HCT116 (cell line): Measurements from ENCODE around the gene IL18BP. TPM values are rescaled to one million over a fixed set of nuclear protein-coding genes. Genes with fewer than 3 reads are reported as not detected.

Experiments
- ATAC-seq: fragments of 200-7000 bp; cut with Tn5 transposase; 2 replicates; pipeline ENCODE4 v1.9.1; 2020; ENCODE audit warnings: mild to moderate bottlenecking, moderate library complexity
- BruUV-seq: library from RNA; stranded (reverse); fragments of 400-500 nt; replicated peaks from 2 replicates; lab custom pipeline; 2021; lab: Mats Ljungman, UMichigan
- CTCF ChIA-PET: fragments of 300-600 bp; sonication (Branson Sonifier 250); formaldehyde crosslinking; loops from one replicate; lab custom pipeline; 2021; ENCODE audit warnings: antibody characterized with exemption; lab: Charles Lee
- POLR2A ChIA-PET: fragments of 300-600, 350-600 bp; sonication (Branson Sonifier 250); formaldehyde crosslinking; loops from one replicate; lab custom pipeline; 2021; ENCODE audit warnings: antibody characterized with exemption; lab: Charles Lee
- RAD21 ChIA-PET, 2 experiments: fragments of 300-600 bp; sonication (Branson Sonifier 250); formaldehyde crosslinking; loops; one replicate each; lab custom pipeline; 2023; ENCODE audit warnings: low total read pairs in 2 of 2; ENCODE audit not compliant: uncharacterized antibody in 2 of 2, unreplicated experiment in 2 of 2, low non-redundant PET in 1 of 2; lab: Charles Lee
- DNase-seq: peaks from one replicate; pipeline ENCODE4 v3.0.0-alpha.2; 2010; ENCODE audit warnings: low read depth, low spot score
- H2AFZ ChIP-seq: fragments of 200-600 bp; shearing (Covaris generic), sonication (generic); 2 replicates; pipeline ENCODE4 v1.6.1; 2017; ENCODE audit warnings: low read depth, mixed run types, mixed read lengths, antibody characterized with exemption, low read length; ENCODE audit not compliant: poor library complexity, severe bottlenecking
- H3K27ac ChIP-seq: 2 replicates; pipeline ENCODE4 v1.5.1; 2012; ENCODE audit warnings: low read depth, low read length
- H3K27me3 ChIP-seq: fragments of 200-600 bp; sonication (generic); 2 replicates; pipeline ENCODE4 v1.6.1; 2016; ENCODE audit warnings: mixed run types, low read length, mixed read lengths; ENCODE audit not compliant: insufficient read depth
- H3K36me3 ChIP-seq, 2 experiments: fragments of 200-500 bp in 1 of 2; fragments of 200-600 bp in 1 of 2; sonication (Bioruptor generic) in 1 of 2; sonication (generic) in 1 of 2; 2 replicates each; pipeline versions ENCODE4 v1.5.1 to v1.6.1; 2014 to 2016; ENCODE audit warnings: low read length in 2 of 2, inconsistent platforms in 1 of 2, mixed read lengths in 1 of 2, mixed run types in 1 of 2; ENCODE audit not compliant: insufficient read depth in 2 of 2, control insufficient read depth in 1 of 2
- H3K4me1 ChIP-seq, 2 experiments: fragments of 200-600 bp in 1 of 2; sonication (generic) in 1 of 2; 2 replicates each; pipeline versions ENCODE4 v1.5.1 to v1.6.1; 2012 to 2017; ENCODE audit warnings: low read length in 2 of 2, inconsistent platforms in 1 of 2, mild to moderate bottlenecking in 1 of 2, mixed read lengths in 1 of 2, mixed run types in 1 of 2, moderate library complexity in 1 of 2; ENCODE audit not compliant: insufficient read depth in 2 of 2, control insufficient read depth in 1 of 2
- H3K4me2 ChIP-seq: fragments of 200-600 bp; sonication (generic); 2 replicates; pipeline ENCODE4 v1.6.1; 2017; ENCODE audit warnings: mixed run types, low read length, mixed read lengths
- H3K4me3 ChIP-seq, 2 experiments: fragments of 200-600 bp in 1 of 2; sonication (generic) in 1 of 2; replicated peaks in 1 of 2; 2 replicates each; pipeline ENCODE4 v1.5.1; 2011 to 2016; ENCODE audit warnings: low read length in 2 of 2, control low read depth in 1 of 2, low read depth in 1 of 2, mild to moderate bottlenecking in 1 of 2, mixed read lengths in 1 of 2, mixed run types in 1 of 2
- H3K79me2 ChIP-seq: fragments of 200-600 bp; sonication (generic); 2 replicates; pipeline ENCODE4 v1.6.1; 2017; ENCODE audit warnings: mild to moderate bottlenecking, mixed run types, low read length, moderate library complexity, mixed read lengths; ENCODE audit not compliant: insufficient read depth
- H3K9ac ChIP-seq: fragments of 200-600 bp; sonication (generic); 2 replicates; pipeline ENCODE4 v1.6.1; 2016; ENCODE audit warnings: low read length, mixed read lengths
- H3K9me2 ChIP-seq: fragments of 200-600 bp; sonication (generic), shearing (Covaris generic); 2 replicates; pipeline ENCODE4 v1.6.1; 2017; ENCODE audit warnings: mixed run types, mild to moderate bottlenecking, moderate library complexity; ENCODE audit not compliant: insufficient read depth
- H3K9me3 ChIP-seq, 2 experiments: fragments of 200-500 bp in 1 of 2; fragments of 200-600 bp in 1 of 2; sonication (Bioruptor generic) in 1 of 2; sonication (generic) in 1 of 2; 2 replicates each; pipeline ENCODE4 v1.6.1; 2014 to 2017; ENCODE audit warnings: low read length in 2 of 2, mixed read lengths in 2 of 2, inconsistent platforms in 1 of 2, low read depth in 1 of 2, mild to moderate bottlenecking in 1 of 2, mixed run types in 1 of 2, moderate library complexity in 1 of 2; ENCODE audit not compliant: control insufficient read depth in 1 of 2, insufficient read depth in 1 of 2
- H4K20me1 ChIP-seq: fragments of 200-600 bp; sonication (generic), shearing (Covaris generic); 2 replicates; pipeline ENCODE4 v1.6.1; 2017; ENCODE audit warnings: mixed run types, mild to moderate bottlenecking, moderate library complexity; ENCODE audit not compliant: insufficient read depth
- CEBPB ChIP-seq: IDR thresholded peaks from 2 replicates; pipeline ENCODE4 v1.6.1; 2012; ENCODE audit warnings: low read depth
- EGR1 ChIP-seq: IDR thresholded peaks from 2 replicates; pipeline ENCODE4 v1.6.1; 2012; ENCODE audit warnings: low read depth
- EZH2phosphoT487 ChIP-seq: fragments of 200-600 bp; IDR thresholded peaks from 2 replicates; pipeline ENCODE4 v1.6.1; 2018; ENCODE audit warnings: antibody characterized with exemption, borderline replicate concordance
- POLR2A ChIP-seq: IDR thresholded peaks from 2 replicates; pipeline ENCODE4 v1.7.0; 2011; ENCODE audit warnings: borderline replicate concordance; ENCODE audit not compliant: insufficient read depth, insufficient read length; ENCODE audit errors: extremely low read depth
- POLR2AphosphoS5 ChIP-seq: IDR thresholded peaks from 2 replicates; pipeline ENCODE4 v1.6.1; 2011; ENCODE audit warnings: mild to moderate bottlenecking, low read depth, low read length, moderate library complexity
- SIN3A ChIP-seq: IDR thresholded peaks from 2 replicates; pipeline ENCODE4 v1.6.1; 2012; ENCODE audit warnings: low read depth
- TCF7L2 ChIP-seq: IDR thresholded peaks from 2 replicates; pipeline ENCODE4 v1.7.0; 2011; ENCODE audit warnings: borderline replicate concordance, inconsistent platforms; ENCODE audit not compliant: insufficient read depth, insufficient read length; ENCODE audit errors: extremely low read depth
- YY1 ChIP-seq: IDR thresholded peaks from 2 replicates; pipeline ENCODE4 v1.6.1; 2011; ENCODE audit warnings: low read length, low read depth, moderate library complexity, mild to moderate bottlenecking; ENCODE audit not compliant: insufficient replicate concordance; ENCODE audit errors: extremely low read depth
- intact Hi-C: fragments of 100-400 bp; cut with micrococcal nuclease; formaldehyde crosslinking; loops from 2 replicates; pipeline ENCODE4 v1.10.0; 2022
- total RNA-seq: library from RNA; stranded (reverse); gene quantifications from one replicate; pipeline ENCODE4 v1.2.1, GENCODE V29; 2021; ENCODE audit not compliant: unreplicated experiment
- TF ChIP-seq, protein P1 (sequence below): IDR thresholded peaks from 2 replicates; pipeline ENCODE4 v1.6.1; 2011; ENCODE audit warnings: mild to moderate bottlenecking, low read length, moderate library complexity; ENCODE audit not compliant: insufficient replicate concordance; ENCODE audit errors: extremely low read depth
- TF ChIP-seq, protein P2 (sequence below): IDR thresholded peaks from 2 replicates; pipeline ENCODE4 v1.6.1; 2012

IL18BP gene
- total RNA-seq, 1 experiment from 2014 or later: 9.8 TPM

DNA sequence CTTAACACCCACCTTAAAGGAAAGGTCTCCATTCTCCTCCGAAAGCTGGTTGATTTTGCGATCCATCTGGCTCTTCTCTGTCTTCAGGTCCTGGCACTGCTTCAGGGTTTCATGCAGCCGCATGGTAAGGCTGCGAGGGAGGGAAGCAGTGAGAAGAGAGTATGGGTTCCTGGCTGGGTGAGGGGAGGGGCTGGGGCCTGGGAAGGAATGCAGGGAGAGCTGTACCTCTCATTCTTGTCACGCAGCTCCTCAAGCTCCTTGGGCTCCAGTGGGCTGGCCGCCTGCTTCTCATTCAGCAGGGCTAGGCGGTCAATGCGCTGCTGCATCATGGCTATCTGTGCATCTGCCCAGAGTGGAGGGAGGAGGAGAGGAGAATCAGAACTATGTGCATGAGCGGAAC is 19.5 kb downstream of the IL18BP start:
- Histone ChIP-seq H3K9me2 (no peaks in the 10 kb centered on the region), H3K27me3 (no peaks in the 10 kb centered on the region), H3K36me3 (peaks cover 65 to 71% of the 10 kb centered on the region in 2 experiments), H3K4me1 (no peaks in the 10 kb centered on the region), H3K9me3 (no peaks in the 10 kb centered on the region), H3K79me2 (no peaks in the 10 kb centered on the region), H2AFZ (no peak overlapping the region), H4K20me1 (no peaks in the 10 kb centered on the region), H3K27ac (no peak overlapping the region), H3K9ac (no peak overlapping the region), H3K4me2 (no peak overlapping the region), H3K4me3 (no peak overlapping the region)
- no peak for TF ChIP-seq POLR2AphosphoS5
- TF ChIP-seq, protein P1, sequence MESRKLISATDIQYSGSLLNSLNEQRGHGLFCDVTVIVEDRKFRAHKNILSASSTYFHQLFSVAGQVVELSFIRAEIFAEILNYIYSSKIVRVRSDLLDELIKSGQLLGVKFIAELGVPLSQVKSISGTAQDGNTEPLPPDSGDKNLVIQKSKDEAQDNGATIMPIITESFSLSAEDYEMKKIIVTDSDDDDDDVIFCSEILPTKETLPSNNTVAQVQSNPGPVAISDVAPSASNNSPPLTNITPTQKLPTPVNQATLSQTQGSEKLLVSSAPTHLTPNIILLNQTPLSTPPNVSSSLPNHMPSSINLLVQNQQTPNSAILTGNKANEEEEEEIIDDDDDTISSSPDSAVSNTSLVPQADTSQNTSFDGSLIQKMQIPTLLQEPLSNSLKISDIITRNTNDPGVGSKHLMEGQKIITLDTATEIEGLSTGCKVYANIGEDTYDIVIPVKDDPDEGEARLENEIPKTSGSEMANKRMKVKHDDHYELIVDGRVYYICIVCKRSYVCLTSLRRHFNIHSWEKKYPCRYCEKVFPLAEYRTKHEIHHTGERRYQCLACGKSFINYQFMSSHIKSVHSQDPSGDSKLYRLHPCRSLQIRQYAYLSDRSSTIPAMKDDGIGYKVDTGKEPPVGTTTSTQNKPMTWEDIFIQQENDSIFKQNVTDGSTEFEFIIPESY: no peak
- no peak for TF ChIP-seq POLR2A
- TF ChIP-seq, protein P2, sequence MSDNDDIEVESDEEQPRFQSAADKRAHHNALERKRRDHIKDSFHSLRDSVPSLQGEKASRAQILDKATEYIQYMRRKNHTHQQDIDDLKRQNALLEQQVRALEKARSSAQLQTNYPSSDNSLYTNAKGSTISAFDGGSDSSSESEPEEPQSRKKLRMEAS: no peak
- DNase-seq: no peak
- no peak for ATAC-seq
- CTCF ChIA-PET: no interaction called here
- BruUV-seq: no TSS peak
- POLR2A ChIA-PET: no interaction called here
- intact Hi-C loops: no loop called here
- RAD21 ChIA-PET: no interaction called here

GRCh38 chr11:72023335-72023734 is 24.6 kb downstream of the IL18BP start:
- Histone ChIP-seq H4K20me1 (no peaks in the 10 kb centered on the region), H3K27ac (no peak overlapping the region), H3K9ac (no peak overlapping the region), H3K4me2 (no peak overlapping the region), H3K9me3 (no peaks in the 10 kb centered on the region), H3K9me2 (no peaks in the 10 kb centered on the region), H3K4me3 (no peak overlapping the region), H3K79me2 (peaks cover 24% of the 10 kb centered on the region; the same call in 1 of the 2 replicates), H2AFZ (no peak overlapping the region), H3K4me1 (peaks cover 0 to 5% of the 10 kb centered on the region in 2 experiments; a peak in 1 of 4 replicates), H3K27me3 (no peaks in the 10 kb centered on the region), H3K36me3 (peaks cover 43 to 49% of the 10 kb centered on the region in 2 experiments)
- BruUV-seq: no TSS peak
- ChIA-PET POLR2A (interaction anchor here (1.9 kb wide), 1 partner anchor 59 kb away, joined by 4 read pairs; no protein-coding TSS in a partner anchor), CTCF (interaction anchor here (3.2 to 3.7 kb wide), 2 partner anchors 67 to 408 kb away, joined by 30 to 67 read pairs; no protein-coding TSS in a partner anchor), RAD21 (no interaction called here)
- TF ChIP-seq TCF7L2 (no peak), YY1 (no peak), SIN3A (no peak), EGR1 (no peak), CEBPB (no peak), EZH2phosphoT487 (no peak)
- TF ChIP-seq, protein P2: no peak
- ATAC-seq (no peak), DNase-seq (no peak)
- intact Hi-C loops: no loop called here
